Nephron (organoid): ENCODE data around the gene SLC1A2.

Experiments used
- H3K27ac Mint-ChIP-seq, 3 experiments: 2 replicates each; pipeline ENCODE4 v1.8.0; 2020; ENCODE audit warnings: mixed read lengths in 3 of 3, mild to moderate bottlenecking in 2 of 3, moderate library complexity in 1 of 3
- H3K27me3 Mint-ChIP-seq: 2 replicates; pipeline ENCODE4 v1.8.0; 2021; ENCODE audit warnings: low read depth, mild to moderate bottlenecking, moderate library complexity, mixed read lengths
- H3K36me3 Mint-ChIP-seq: 2 replicates; pipeline ENCODE4 v1.8.0; 2020; ENCODE audit warnings: low read depth, mixed read lengths
- H3K4me1 Mint-ChIP-seq: 2 replicates; pipeline ENCODE4 v1.8.0; 2020; ENCODE audit warnings: mixed read lengths
- H3K4me3 Mint-ChIP-seq, 3 experiments: 2 replicates each; pipeline ENCODE4 v1.8.0; 2020; ENCODE audit warnings: mild to moderate bottlenecking in 3 of 3, mixed read lengths in 3 of 3, moderate library complexity in 2 of 3
- H3K9me3 Mint-ChIP-seq: 2 replicates; pipeline ENCODE4 v1.8.0; 2020; ENCODE audit warnings: mixed read lengths
- TF ChIP-seq, protein P1 (sequence below), 3 experiments: fragments of 200-600 bp; sonication (generic); IDR thresholded peaks; one replicate each; pipeline ENCODE4 v1.5.0; 2021; ENCODE audit warnings: antibody characterized with exemption in 3 of 3; ENCODE audit not compliant: unreplicated experiment in 3 of 3

The SLC1A2 gene

DNA sequence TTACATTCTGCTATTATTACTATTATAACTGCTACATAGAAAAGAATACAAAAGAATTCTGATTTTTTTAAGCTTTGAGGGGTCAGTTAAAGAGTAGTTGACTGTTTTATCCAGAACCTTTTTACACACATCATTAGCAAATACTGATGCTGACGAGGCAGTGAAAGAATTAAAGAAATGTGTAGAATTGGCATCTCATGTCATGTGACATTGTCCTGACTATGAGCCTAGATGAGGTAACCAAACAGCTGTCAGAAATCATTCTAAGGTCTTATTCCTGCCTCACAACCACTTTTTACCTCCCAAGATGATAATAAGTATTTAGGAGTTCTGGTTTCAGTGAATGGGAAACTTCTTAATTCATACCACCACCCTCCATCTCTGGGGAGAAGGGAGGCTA lies 121.0 kb downstream of the SLC1A2 start:
- TF ChIP-seq, protein P1, sequence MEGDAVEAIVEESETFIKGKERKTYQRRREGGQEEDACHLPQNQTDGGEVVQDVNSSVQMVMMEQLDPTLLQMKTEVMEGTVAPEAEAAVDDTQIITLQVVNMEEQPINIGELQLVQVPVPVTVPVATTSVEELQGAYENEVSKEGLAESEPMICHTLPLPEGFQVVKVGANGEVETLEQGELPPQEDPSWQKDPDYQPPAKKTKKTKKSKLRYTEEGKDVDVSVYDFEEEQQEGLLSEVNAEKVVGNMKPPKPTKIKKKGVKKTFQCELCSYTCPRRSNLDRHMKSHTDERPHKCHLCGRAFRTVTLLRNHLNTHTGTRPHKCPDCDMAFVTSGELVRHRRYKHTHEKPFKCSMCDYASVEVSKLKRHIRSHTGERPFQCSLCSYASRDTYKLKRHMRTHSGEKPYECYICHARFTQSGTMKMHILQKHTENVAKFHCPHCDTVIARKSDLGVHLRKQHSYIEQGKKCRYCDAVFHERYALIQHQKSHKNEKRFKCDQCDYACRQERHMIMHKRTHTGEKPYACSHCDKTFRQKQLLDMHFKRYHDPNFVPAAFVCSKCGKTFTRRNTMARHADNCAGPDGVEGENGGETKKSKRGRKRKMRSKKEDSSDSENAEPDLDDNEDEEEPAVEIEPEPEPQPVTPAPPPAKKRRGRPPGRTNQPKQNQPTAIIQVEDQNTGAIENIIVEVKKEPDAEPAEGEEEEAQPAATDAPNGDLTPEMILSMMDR (IDR thresholded peaks at IDR 0.05; ENCODE audit: unreplicated experiment in 3 of 3): no peak
- no peak overlapping the region for H3K27ac Mint-ChIP-seq
- no peaks in the 10 kb centered on the region for H3K27me3 Mint-ChIP-seq
- H3K36me3 Mint-ChIP-seq: no peaks in the 10 kb centered on the region
- no peak overlapping the region for H3K4me3 Mint-ChIP-seq
- no peaks in the 10 kb centered on the region for H3K4me1 Mint-ChIP-seq
- no peaks in the 10 kb centered on the region for H3K9me3 Mint-ChIP-seq

DNA sequence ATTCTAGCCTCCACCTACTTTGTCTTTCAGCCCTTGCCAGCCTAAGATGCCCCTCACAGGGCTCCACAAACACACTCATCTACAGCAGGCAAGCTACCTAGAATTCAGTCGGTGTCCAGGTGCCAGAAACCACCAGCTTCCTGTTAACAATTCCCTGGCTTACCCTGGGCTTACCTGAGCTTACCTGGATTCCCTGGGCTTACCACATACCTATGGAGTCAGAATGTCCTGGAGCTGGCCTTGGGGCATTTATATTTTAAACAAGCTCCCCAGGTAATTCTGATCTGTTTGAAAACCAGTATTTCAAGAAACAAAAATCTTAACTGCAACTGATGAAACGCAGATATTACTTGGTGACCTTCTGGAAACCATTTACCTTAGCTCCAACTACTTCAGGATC lies 123.6 kb downstream of the SLC1A2 start:
- no peaks in the 10 kb centered on the region for H3K27me3 Mint-ChIP-seq
- H3K36me3 Mint-ChIP-seq: no peaks in the 10 kb centered on the region
- H3K9me3 Mint-ChIP-seq: no peaks in the 10 kb centered on the region
- no peak overlapping the region for H3K27ac Mint-ChIP-seq
- H3K4me3 Mint-ChIP-seq: no peak overlapping the region
- H3K4me1 Mint-ChIP-seq: peaks cover 18% of the 10 kb centered on the region
- TF ChIP-seq, protein P1 (IDR thresholded peaks at IDR 0.05; ENCODE audit: unreplicated experiment in 3 of 3): no peak

DNA sequence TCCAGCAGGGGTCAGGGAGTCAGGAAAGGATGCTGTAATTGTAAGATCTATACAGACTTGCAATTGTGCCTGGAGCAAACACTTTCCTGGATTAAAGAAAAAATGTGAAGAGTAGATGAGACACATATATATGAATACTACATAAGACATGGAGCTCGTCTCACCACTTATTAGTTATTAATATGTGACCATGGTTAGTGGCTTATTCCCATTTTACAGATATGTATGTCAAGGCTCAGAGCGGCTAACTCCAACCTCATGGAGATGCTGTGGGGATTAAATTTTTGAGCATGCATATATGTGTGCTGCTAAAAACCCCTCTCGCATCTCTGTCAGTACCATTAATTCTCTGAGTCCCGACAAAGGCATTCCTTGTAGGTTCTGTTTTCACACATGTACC lies 125.7 kb downstream of the SLC1A2 start:
- H3K27me3 Mint-ChIP-seq: no peaks in the 10 kb centered on the region
- H3K4me1 Mint-ChIP-seq: peaks cover 18% of the 10 kb centered on the region
- TF ChIP-seq, protein P1 (IDR thresholded peaks at IDR 0.05; ENCODE audit: unreplicated experiment in 3 of 3): no peak
- no peaks in the 10 kb centered on the region for H3K36me3 Mint-ChIP-seq
- peak overlapping the region in 1 of 3 experiments; percentile 41 for H3K27ac Mint-ChIP-seq
- no peaks in the 10 kb centered on the region for H3K9me3 Mint-ChIP-seq
- H3K4me3 Mint-ChIP-seq: no peak overlapping the region

DNA sequence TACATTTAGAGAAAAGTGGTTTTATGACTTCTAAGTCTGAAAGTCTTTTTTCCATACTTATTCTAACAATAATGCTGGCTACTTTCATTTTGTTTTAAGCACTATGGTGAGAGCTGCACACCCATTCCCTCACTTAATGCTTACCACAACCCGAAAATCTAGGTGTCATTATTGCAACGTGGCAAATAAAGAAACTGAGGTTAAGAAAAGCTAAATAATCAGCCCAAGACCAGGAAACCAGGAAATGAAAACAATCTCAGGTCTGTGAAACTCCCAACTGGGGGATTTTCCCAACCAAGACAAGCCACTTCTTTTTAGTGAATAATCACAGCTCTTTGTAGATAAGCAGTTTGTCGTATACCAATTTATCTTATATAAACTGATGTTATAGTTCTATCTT lies 126.3 kb downstream of the SLC1A2 start:
- no peak overlapping the region for H3K4me3 Mint-ChIP-seq
- TF ChIP-seq, protein P1 (IDR thresholded peaks at IDR 0.05; ENCODE audit: unreplicated experiment in 3 of 3): no peak
- peak overlapping the region in 1 of 3 experiments; percentile 34 for H3K27ac Mint-ChIP-seq
- H3K36me3 Mint-ChIP-seq: no peaks in the 10 kb centered on the region
- no peaks in the 10 kb centered on the region for H3K27me3 Mint-ChIP-seq
- peaks cover 18% of the 10 kb centered on the region for H3K4me1 Mint-ChIP-seq
- H3K9me3 Mint-ChIP-seq: no peaks in the 10 kb centered on the region

DNA sequence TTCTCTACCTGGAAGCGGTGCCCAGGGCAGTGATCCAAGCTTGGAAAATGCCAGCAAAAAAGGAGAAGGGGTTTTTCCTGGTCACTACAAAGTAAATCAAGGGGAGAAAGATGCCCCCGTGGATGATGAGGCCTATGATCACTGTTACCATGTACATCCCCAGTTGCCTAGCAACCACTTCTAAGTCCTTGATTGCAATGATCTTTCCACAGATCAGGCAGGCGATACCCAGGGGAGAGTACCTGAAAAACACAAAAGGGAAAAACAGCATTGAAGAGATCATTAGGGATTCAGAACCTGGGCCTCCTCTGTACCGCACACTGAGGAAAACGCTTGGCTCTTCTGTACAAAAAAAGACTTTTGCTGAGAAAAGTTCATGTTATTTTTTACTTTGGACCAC lies 127.1 kb downstream of the SLC1A2 start:
- Mint-ChIP-seq H3K4me3 (no peak overlapping the region), H3K36me3 (no peaks in the 10 kb centered on the region), H3K9me3 (no peaks in the 10 kb centered on the region), H3K4me1 (peaks cover 18% of the 10 kb centered on the region), H3K27me3 (no peaks in the 10 kb centered on the region), H3K27ac (peak overlapping the region in 1 of 3 experiments; percentile 68)
- TF ChIP-seq, protein P1 (IDR thresholded peaks at IDR 0.05; ENCODE audit: unreplicated experiment in 3 of 3): no peak

DNA sequence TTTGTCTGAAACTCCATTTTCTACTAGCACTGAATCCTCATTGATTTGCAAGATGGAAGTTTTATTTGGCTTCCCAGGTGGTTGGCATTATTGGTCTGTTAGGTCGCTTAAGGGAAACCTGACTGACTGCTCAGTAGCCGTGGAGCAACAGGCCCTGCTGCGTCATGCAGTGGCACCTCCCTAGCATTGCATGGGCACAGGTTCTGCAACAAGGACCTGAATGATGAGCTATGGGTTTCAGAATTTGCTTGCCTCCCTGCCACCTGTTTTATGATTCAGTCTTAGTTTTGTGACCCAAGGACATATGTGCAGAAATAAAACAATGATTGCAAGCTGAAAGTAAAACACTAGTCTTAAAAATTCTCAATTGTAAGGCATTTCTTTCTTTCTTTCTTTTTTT lies 128.5 kb downstream of the SLC1A2 start:
- Mint-ChIP-seq H3K27ac (no peak overlapping the region), H3K4me1 (peaks cover 18% of the 10 kb centered on the region), H3K27me3 (no peaks in the 10 kb centered on the region), H3K4me3 (no peak overlapping the region), H3K36me3 (no peaks in the 10 kb centered on the region), H3K9me3 (no peaks in the 10 kb centered on the region)
- TF ChIP-seq, protein P1 (IDR thresholded peaks at IDR 0.05; ENCODE audit: unreplicated experiment in 3 of 3): no peak
